ENCODE measurements around the gene SCN5A. TPM values are rescaled to one million over a fixed set of nuclear protein-coding genes. Genes with fewer than 3 reads are reported as not detected.

The SCN5A gene
- total and polyA plus RNA-seq, 2 of the 4 experiments (the other 2 are of a cell fraction), result 1.9 to 2.0 TPM

DNA sequence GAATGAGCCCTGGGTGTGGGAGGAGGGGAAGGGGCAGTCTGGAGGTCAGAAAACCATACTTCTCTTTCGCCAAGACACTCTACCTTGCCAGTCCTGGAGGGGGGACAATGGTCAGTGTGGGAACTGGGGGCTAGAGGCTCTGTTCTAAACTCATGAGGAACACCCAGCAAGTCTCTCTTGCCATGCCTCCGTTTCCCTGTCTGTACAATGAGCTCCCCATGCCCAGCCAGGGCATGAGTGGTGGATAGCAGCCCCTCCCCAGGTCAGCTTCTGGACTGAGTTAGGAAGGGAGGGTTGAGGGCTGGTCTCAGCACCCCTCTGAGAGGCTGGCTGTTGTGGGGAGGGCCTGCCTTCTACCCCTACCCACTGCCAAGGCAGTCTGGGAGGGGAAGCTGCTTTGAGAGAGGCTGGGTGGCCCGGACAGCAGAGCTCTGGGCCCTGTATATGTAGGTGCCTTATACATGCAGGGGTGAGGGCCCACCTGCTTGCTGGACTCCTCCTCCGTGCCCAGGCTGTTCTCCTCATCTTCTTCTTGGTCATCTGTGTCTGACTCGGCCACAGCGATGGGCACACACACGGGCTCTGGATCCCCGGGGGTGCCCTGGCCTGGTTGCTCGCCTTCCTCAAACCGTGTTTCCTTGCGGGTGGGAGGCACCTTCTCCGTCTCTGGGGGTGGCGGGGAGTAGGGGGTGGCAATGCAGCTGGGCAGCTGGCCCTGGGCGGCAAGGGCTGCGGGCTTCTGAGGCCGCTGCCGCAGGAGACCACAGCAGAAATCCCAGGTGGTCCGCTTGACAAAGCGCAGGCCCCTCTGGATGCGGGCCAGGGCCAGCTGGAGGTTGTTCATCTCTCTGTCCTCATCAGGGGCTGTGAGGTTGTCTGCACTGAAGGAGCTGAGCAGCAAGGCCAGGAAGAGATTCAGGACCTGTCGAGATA, 68.8 kb downstream of the SCN5A start (continued):
- no peak for TF ChIP-seq BHLHE40 (IDR thresholded peaks at IDR 0.05; ENCODE audit: low read depth, low read length)

DNA sequence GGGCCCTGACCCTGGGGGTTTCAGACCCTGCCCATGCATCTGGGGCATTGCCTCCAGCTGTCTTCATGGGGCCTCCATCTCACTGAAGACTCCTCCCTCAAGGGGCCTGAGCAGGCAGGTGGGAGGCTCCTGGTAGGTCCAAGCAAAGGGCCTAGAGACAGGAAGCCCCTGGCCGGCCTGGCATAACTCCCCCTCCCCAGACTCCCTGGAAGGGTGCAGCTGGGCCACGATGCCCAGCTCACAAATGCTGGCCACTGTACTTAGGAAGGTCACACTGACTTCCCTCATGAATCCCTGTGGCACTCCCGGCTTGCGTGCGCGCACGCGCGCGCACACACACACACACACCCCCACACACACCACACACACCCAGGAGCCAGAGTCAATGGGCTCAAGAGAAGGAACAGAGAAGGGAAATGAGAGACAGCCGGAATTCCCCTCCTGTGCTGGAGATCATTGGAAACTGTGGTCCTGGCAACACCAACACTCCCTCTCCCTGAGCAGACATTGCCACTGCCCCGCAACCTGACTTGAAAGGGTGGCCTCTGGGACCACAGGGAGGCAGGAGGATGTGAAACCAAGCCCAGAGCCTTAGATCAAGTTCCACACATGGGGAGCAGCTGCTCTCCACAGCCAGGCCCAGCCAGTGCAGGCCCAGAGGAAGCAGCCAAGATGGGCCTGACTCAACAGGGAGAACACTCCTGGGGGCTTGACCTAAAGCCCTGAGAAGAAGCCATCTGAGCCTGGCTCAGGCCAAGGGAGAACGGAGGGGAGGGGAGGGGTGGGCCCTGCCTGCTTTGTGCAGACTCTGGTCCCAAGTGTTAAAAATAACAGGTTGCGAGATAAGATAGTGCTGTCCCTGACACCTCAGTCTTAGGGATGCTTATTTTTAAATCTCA, 69.7 kb downstream of the SCN5A start:
- WGBS, 2 experiments (ENCODE audit: extremely low coverage in 2 of 2, insufficient read length in 1 of 2), result no CpG with 5 or more reads among the region's 14 CpGs
- CTCF ChIA-PET, result no interaction called here

More for the DNA sequence above, 69.7 kb downstream of the SCN5A start:
- Histone ChIP-seq H2AK9ac (replicated peaks; ENCODE audit: low read depth, low read length, poor library complexity) (no peak overlapping the region), H3K27me3 (ENCODE audit: control insufficient read depth, insufficient read depth, low read length) (no peaks in the 10 kb centered on the region), H4K20me1 (ENCODE audit: insufficient read depth, low read length) (no peaks in the 10 kb centered on the region), H3K9me3 (ENCODE audit: control insufficient read depth, insufficient read depth, low read length) (no peaks in the 10 kb centered on the region), H3K23ac (ENCODE audit: low read depth, low read length) (no peak overlapping the region), H2AFZ (replicated peaks; ENCODE audit: low read length, poor library complexity) (peak overlapping the region; percentile 8), H3K18ac (ENCODE audit: low read depth, low read length) (no peak overlapping the region), H2BK5ac (ENCODE audit: low read depth, low read length, poor library complexity, severe bottlenecking) (no peak overlapping the region), H3K36me3 (ENCODE audit: control insufficient read depth, insufficient read depth, low read length) (no peaks in the 10 kb centered on the region), H3K79me1 (ENCODE audit: low read depth in 1 of 2, low read length in 2 of 2) (no peaks in the 10 kb centered on the region), H4K5ac (ENCODE audit: low read depth, low read length) (no peak overlapping the region), H4K8ac (ENCODE audit: low read depth in 2 of 2, low read length in 2 of 2) (no peak overlapping the region), H3K4me1 (ENCODE audit: control insufficient read depth, insufficient read depth, low read length) (no peaks in the 10 kb centered on the region), H2BK20ac (ENCODE audit: low read depth, low read length) (no peak overlapping the region), H2BK15ac (ENCODE audit: low read depth, low read length) (no peak overlapping the region), H3K27ac (ENCODE audit: insufficient read depth, low read length) (no peak overlapping the region), H3K9me1 (ENCODE audit: insufficient read depth, low read length) (0 out of 2 replicates have a peak, but pooled peaks cover 7% of the 10 kb centered on the region), H4K91ac (ENCODE audit: insufficient read depth, low read depth, low read length) (no peak overlapping the region), H2AK5ac (ENCODE audit: low read depth, low read length) (no peak overlapping the region), H3K4ac (ENCODE audit: low read depth, low read length) (no peak overlapping the region), H3K56ac (ENCODE audit: extremely low read depth, insufficient read depth, low read length) (no peak overlapping the region), H3K4me2 (ENCODE audit: low read depth, low read length) (no peak overlapping the region), H3K14ac (replicated peaks; ENCODE audit: low read depth, low read length) (no peak overlapping the region), H3K4me3 (ENCODE audit: insufficient read depth, low read depth, low read length) (no peak overlapping the region), H2BK120ac (ENCODE audit: low read depth, low read length) (no peak overlapping the region), H3K9ac (ENCODE audit: low read depth, low read length) (no peak overlapping the region)
- in situ Hi-C loops (cut with MboI; ENCODE audit: low sequenced_read_pairs) (no loop called here), intact Hi-C loops (cut with micrococcal nuclease) (no loop called here), dilution Hi-C loops (cut with HindIII; ENCODE audit: low sequenced_read_pairs, unreplicated experiment) (no loop called here)
- no TSS peak for BruUV-seq (replicated peaks)
- DNase-seq (peak; percentile 42), ATAC-seq (ENCODE audit: low read depth) (peak; percentile 60; the same call in 1 of the 2 replicates)
- POLR2A ChIA-PET (ENCODE audit: unreplicated experiment), result no interaction called here
- TF ChIP-seq BHLHE40 (IDR thresholded peaks at IDR 0.05; ENCODE audit: low read depth, low read length) (no peak), RCOR1 (IDR thresholded peaks at IDR 0.05; ENCODE audit: insufficient replicate concordance, low read length) (no peak), RFX5 (IDR thresholded peaks at IDR 0.05; ENCODE audit: low read depth, low read length) (no peak), CHD1 (IDR thresholded peaks at IDR 0.05; ENCODE audit: low read depth, low read length) (no peak), CEBPB (IDR thresholded peaks at IDR 0.05; ENCODE audit: low read depth, low read length) (no peak), NFE2L2 (IDR thresholded peaks at IDR 0.05; ENCODE audit: low read depth, low read length) (no peak)
- TF ChIP-seq, protein P1, sequence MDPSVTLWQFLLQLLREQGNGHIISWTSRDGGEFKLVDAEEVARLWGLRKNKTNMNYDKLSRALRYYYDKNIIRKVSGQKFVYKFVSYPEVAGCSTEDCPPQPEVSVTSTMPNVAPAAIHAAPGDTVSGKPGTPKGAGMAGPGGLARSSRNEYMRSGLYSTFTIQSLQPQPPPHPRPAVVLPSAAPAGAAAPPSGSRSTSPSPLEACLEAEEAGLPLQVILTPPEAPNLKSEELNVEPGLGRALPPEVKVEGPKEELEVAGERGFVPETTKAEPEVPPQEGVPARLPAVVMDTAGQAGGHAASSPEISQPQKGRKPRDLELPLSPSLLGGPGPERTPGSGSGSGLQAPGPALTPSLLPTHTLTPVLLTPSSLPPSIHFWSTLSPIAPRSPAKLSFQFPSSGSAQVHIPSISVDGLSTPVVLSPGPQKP (IDR thresholded peaks at IDR 0.05; ENCODE audit: borderline replicate concordance, low read depth, low read length), result no peak
- TF ChIP-seq, protein P2, sequence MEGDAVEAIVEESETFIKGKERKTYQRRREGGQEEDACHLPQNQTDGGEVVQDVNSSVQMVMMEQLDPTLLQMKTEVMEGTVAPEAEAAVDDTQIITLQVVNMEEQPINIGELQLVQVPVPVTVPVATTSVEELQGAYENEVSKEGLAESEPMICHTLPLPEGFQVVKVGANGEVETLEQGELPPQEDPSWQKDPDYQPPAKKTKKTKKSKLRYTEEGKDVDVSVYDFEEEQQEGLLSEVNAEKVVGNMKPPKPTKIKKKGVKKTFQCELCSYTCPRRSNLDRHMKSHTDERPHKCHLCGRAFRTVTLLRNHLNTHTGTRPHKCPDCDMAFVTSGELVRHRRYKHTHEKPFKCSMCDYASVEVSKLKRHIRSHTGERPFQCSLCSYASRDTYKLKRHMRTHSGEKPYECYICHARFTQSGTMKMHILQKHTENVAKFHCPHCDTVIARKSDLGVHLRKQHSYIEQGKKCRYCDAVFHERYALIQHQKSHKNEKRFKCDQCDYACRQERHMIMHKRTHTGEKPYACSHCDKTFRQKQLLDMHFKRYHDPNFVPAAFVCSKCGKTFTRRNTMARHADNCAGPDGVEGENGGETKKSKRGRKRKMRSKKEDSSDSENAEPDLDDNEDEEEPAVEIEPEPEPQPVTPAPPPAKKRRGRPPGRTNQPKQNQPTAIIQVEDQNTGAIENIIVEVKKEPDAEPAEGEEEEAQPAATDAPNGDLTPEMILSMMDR (conservative IDR thresholded peaks at IDR 0.05; ENCODE audit: low read depth, low read length), result no peak

All from IMR-90 (cell line).